ENCODE results near the gene GRN. TPM values are rescaled to one million over a fixed set of nuclear protein-coding genes. Genes with fewer than 3 reads are reported as not detected.
"Not testable (repeated sequence)": the region's sequence is repeated elsewhere in the genome, so short reads cannot be mapped to it uniquely, and the experiment has no call there.

The GRN gene
- total and polyA plus RNA-seq, 2 of the 13 experiments (the other 11 are each of a cell fraction or from before 2014, with no cell fraction given), result 86.6 to 143 TPM

GRCh38 chr17:44390250-44390870, 45.3 kb downstream of the GRN start:
- FAIRE-seq, result no peak
- H3K4me3 ChIP-seq (replicated peaks in 1 of 3; ENCODE audit: insufficient read depth in 1 of 3, low read depth in 2 of 3, low read length in 3 of 3), result no peak overlapping the region
- in situ Hi-C loops (cut with HindIII; ENCODE audit: extremely low pct_ligation_motif_present, low pct_unique_long_range_greater_than_20kb), result no loop called here
- no peak for ATAC-seq
- CTCF ChIA-PET (ENCODE audit: low intra/inter-chr PET ratio, low total read pairs), result no interaction called here
- DNase-seq (ENCODE audit: low spot score), result no peak
- H3K9me3 ChIP-seq (ENCODE audit: low read length), result no peaks in the 10 kb centered on the region
- no peaks in the 10 kb centered on the region for H3K79me2 ChIP-seq (ENCODE audit: insufficient read depth, low read length)
- WGBS (ENCODE audit: low lambda C conversion rate), result 41% methylated on average over 10 of the region's 10 CpGs
- no peak overlapping the region for H3K27ac ChIP-seq (ENCODE audit: extremely low read length, insufficient read depth, low read length)
- H3K4me2 ChIP-seq (ENCODE audit: low read depth, low read length), result peak overlapping the region; percentile 26; the same call in 1 of the 2 replicates
- H4K20me1 ChIP-seq (ENCODE audit: insufficient read depth, low read length), result no peaks in the 10 kb centered on the region
- no TSS peak for BruUV-seq (replicated peaks)
- TF ChIP-seq ZFP91 (CRISPR knock-in tag; IDR thresholded peaks at IDR 0.05; ENCODE audit: borderline replicate concordance) (no peak), MLX (CRISPR knock-in tag; IDR thresholded peaks at IDR 0.05) (0 out of 2 replicates have a peak, but pooled peaks have one; percentile 14), HIC2 (CRISPR knock-in tag; IDR thresholded peaks at IDR 0.05; ENCODE audit: low read depth) (0 out of 2 replicates have a peak, but pooled peaks have one; percentile 22), MTA3 (CRISPR knock-in tag; IDR thresholded peaks at IDR 0.05) (no peak)
- intact Hi-C loops (cut with micrococcal nuclease; ENCODE audit: unreplicated experiment), result no loop called here
- POLR2A ChIA-PET, result no interaction called here
- peaks cover 28% of the 10 kb centered on the region for H3K4me1 ChIP-seq (ENCODE audit: insufficient read depth, low read length)
- no peak overlapping the region for H3K9ac ChIP-seq (ENCODE audit: insufficient read depth, low read depth, low read length)
- no peak overlapping the region for H2AFZ ChIP-seq (ENCODE audit: low read length)
- H3K27me3 ChIP-seq (ENCODE audit: control insufficient read depth in 1 of 2, insufficient read depth in 2 of 2, low read length in 2 of 2), result peaks cover 2 to 10% of the 10 kb centered on the region in 2 experiments; a peak in 2 of 5 replicates
- no peaks in the 10 kb centered on the region for H3K36me3 ChIP-seq (replicated peaks in 1 of 2; ENCODE audit: control insufficient read depth in 1 of 2, insufficient read depth in 2 of 2, low read length in 2 of 2)

GRCh38 chr17:44394112-44394511, 49.0 kb downstream of the GRN start:
- H2AFZ ChIP-seq (ENCODE audit: low read length); H3K4me2 ChIP-seq (ENCODE audit: low read depth, low read length); BruUV-seq (replicated peaks); H3K27ac ChIP-seq (ENCODE audit: extremely low read length, insufficient read depth, low read length); POLR2A ChIA-PET; H3K79me2 ChIP-seq (ENCODE audit: insufficient read depth, low read length); ATAC-seq; intact Hi-C loops (cut with micrococcal nuclease; ENCODE audit: unreplicated experiment); H3K27me3 ChIP-seq (ENCODE audit: control insufficient read depth in 1 of 2, insufficient read depth in 2 of 2, low read length in 2 of 2); in situ Hi-C loops (cut with HindIII; ENCODE audit: extremely low pct_ligation_motif_present, low pct_unique_long_range_greater_than_20kb); H3K4me3 ChIP-seq (replicated peaks in 1 of 3; ENCODE audit: insufficient read depth in 1 of 3, low read depth in 2 of 3, low read length in 3 of 3); FAIRE-seq; H3K9ac ChIP-seq (ENCODE audit: insufficient read depth, low read depth, low read length); H4K20me1 ChIP-seq (ENCODE audit: insufficient read depth, low read length); H3K9me3 ChIP-seq (ENCODE audit: low read length); CTCF ChIA-PET (ENCODE audit: low intra/inter-chr PET ratio, low total read pairs); DNase-seq (ENCODE audit: low spot score): not testable (repeated sequence)
- Histone ChIP-seq H3K36me3 (replicated peaks in 1 of 2; ENCODE audit: control insufficient read depth in 1 of 2, insufficient read depth in 2 of 2, low read length in 2 of 2) (peaks cover 9 to 24% of the 10 kb centered on the region in 2 experiments), H3K4me1 (ENCODE audit: insufficient read depth, low read length) (peaks cover 18% of the 10 kb centered on the region)
- 95% methylated on average over 9 of the region's 9 CpGs for WGBS (ENCODE audit: low lambda C conversion rate)
